DND-41 (cell line): Measurements from ENCODE around the gene ULBP2.
"Not testable (repeated sequence)": the region's sequence is repeated elsewhere in the genome, so short reads cannot be mapped to it uniquely, and the experiment has no call there.

Experiments used
- ATAC-seq: fragments of 200-7000 bp; cut with Tn5 transposase; 3 replicates; pipeline ENCODE4 v1.9.1; 2021; ENCODE audit warnings: low read depth; ENCODE audit not compliant: insufficient read depth
- DNase-seq: peaks from one replicate; pipeline ENCODE4 v3.0.0-alpha.2; 2020
- H2AFZ ChIP-seq: 2 replicates; pipeline ENCODE4 v1.6.0; 2012; ENCODE audit warnings: low read depth, low read length
- H3K27ac ChIP-seq: 2 replicates; pipeline ENCODE4 v1.5.1; 2012; ENCODE audit warnings: low read length, inconsistent platforms
- H3K27me3 ChIP-seq: fragments of 200-600 bp; sonication (generic); 2 replicates; pipeline ENCODE4 v1.6.0; 2012; ENCODE audit warnings: low read length, mild to moderate bottlenecking, inconsistent platforms; ENCODE audit not compliant: insufficient read depth, poor library complexity
- H3K36me3 ChIP-seq: 2 replicates; pipeline ENCODE4 v1.5.1; 2012; ENCODE audit warnings: low read length, inconsistent platforms; ENCODE audit not compliant: insufficient read depth
- H3K4me1 ChIP-seq: 2 replicates; pipeline ENCODE4 v1.5.1; 2012; ENCODE audit warnings: mild to moderate bottlenecking, low read length; ENCODE audit not compliant: insufficient read depth
- H3K4me2 ChIP-seq: 2 replicates; pipeline ENCODE4 v1.6.0; 2012; ENCODE audit warnings: mild to moderate bottlenecking, moderate library complexity, low read length, inconsistent platforms; ENCODE audit not compliant: insufficient read depth
- H3K4me3 ChIP-seq, 2 experiments: fragments of 200-600 bp in 1 of 2; shearing (Covaris generic) in 1 of 2; 2 replicates each; pipeline ENCODE4 v1.5.1; 2012 to 2016; ENCODE audit warnings: inconsistent platforms in 2 of 2, low read length in 2 of 2, mild to moderate bottlenecking in 2 of 2, low read depth in 1 of 2, moderate library complexity in 1 of 2
- H3K79me2 ChIP-seq: 2 replicates; pipeline ENCODE4 v1.6.0; 2012; ENCODE audit warnings: low read length, inconsistent platforms; ENCODE audit not compliant: insufficient read depth
- H3K9ac ChIP-seq: 2 replicates; pipeline ENCODE4 v1.6.0; 2012; ENCODE audit warnings: low read depth, mild to moderate bottlenecking, inconsistent platforms, low read length, moderate library complexity
- H3K9me3 ChIP-seq: 2 replicates; pipeline ENCODE4 v1.5.1; 2012; ENCODE audit warnings: low read length, moderate library complexity, mild to moderate bottlenecking, inconsistent platforms; ENCODE audit not compliant: insufficient read depth, severe bottlenecking
- H4K20me1 ChIP-seq: 2 replicates; pipeline ENCODE4 v1.6.0; 2012; ENCODE audit warnings: low read length; ENCODE audit not compliant: insufficient read depth
- CTCF ChIP-seq: IDR thresholded peaks from 2 replicates; pipeline ENCODE4 v1.5.1; 2012; ENCODE audit warnings: borderline replicate concordance, low read length, moderate library complexity, mild to moderate bottlenecking; ENCODE audit not compliant: poor library complexity, severe bottlenecking; ENCODE audit errors: extremely low read depth
- EZH2 ChIP-seq: IDR thresholded peaks from 3 replicates; pipeline ENCODE4 v1.6.1; 2012; ENCODE audit warnings: borderline replicate concordance, low read depth, mild to moderate bottlenecking, moderate library complexity, low read length, inconsistent platforms; ENCODE audit not compliant: severe bottlenecking

Gene ULBP2

GRCh38 chr6:149965194-149966020 lies 23.6 kb downstream of the ULBP2 start:
- no peak for TF ChIP-seq EZH2
- no peak for TF ChIP-seq CTCF
- no peaks in the 10 kb centered on the region for H3K79me2 ChIP-seq
- peaks cover 8% of the 10 kb centered on the region for H3K9me3 ChIP-seq
- H3K36me3 ChIP-seq: no peaks in the 10 kb centered on the region
- H3K27ac ChIP-seq: no peak overlapping the region
- no peak overlapping the region for H3K9ac ChIP-seq
- H2AFZ ChIP-seq: no peak overlapping the region
- H3K4me2 ChIP-seq: no peak overlapping the region
- no peaks in the 10 kb centered on the region for H3K27me3 ChIP-seq
- DNase-seq: no peak
- no peak for ATAC-seq
- H4K20me1 ChIP-seq: no peaks in the 10 kb centered on the region
- H3K4me1 ChIP-seq: peaks cover 19% of the 10 kb centered on the region
- H3K4me3 ChIP-seq: no peak overlapping the region

- H3K4me3 ChIP-seq, H3K36me3 ChIP-seq, H3K4me2 ChIP-seq, H4K20me1 ChIP-seq, H3K27me3 ChIP-seq, H3K27ac ChIP-seq, H3K9me3 ChIP-seq, H3K79me2 ChIP-seq, H2AFZ ChIP-seq, ATAC-seq, DNase-seq, H3K9ac ChIP-seq: not testable (repeated sequence)
- peaks cover 19% of the 10 kb centered on the region for H3K4me1 ChIP-seq
Observed at GRCh38 chr6:149966319-149966718, 24.5 kb downstream of the ULBP2 start.

- ATAC-seq: no peak
- H3K4me1 ChIP-seq: peaks cover 19% of the 10 kb centered on the region
- no peaks in the 10 kb centered on the region for H3K79me2 ChIP-seq
- no peak overlapping the region for H3K4me2 ChIP-seq
- TF ChIP-seq CTCF: no peak
- no peak overlapping the region for H3K27ac ChIP-seq
- peaks cover 8% of the 10 kb centered on the region for H3K9me3 ChIP-seq
- no peaks in the 10 kb centered on the region for H3K36me3 ChIP-seq
- no peaks in the 10 kb centered on the region for H4K20me1 ChIP-seq
- H3K27me3 ChIP-seq: no peaks in the 10 kb centered on the region
- H3K9ac ChIP-seq: no peak overlapping the region
- DNase-seq: no peak
- no peak overlapping the region for H3K4me3 ChIP-seq
- H2AFZ ChIP-seq: no peak overlapping the region
Observed at GRCh38 chr6:149967591-149967990, 25.8 kb downstream of the ULBP2 start.

- not testable (repeated sequence) for H3K4me2 ChIP-seq, H3K79me2 ChIP-seq, H3K27ac ChIP-seq, H3K9me3 ChIP-seq, H3K4me3 ChIP-seq, ATAC-seq, H2AFZ ChIP-seq, DNase-seq, H3K36me3 ChIP-seq, H3K27me3 ChIP-seq, H4K20me1 ChIP-seq, H3K9ac ChIP-seq
- H3K4me1 ChIP-seq: peaks cover 16% of the 10 kb centered on the region
Observed at GRCh38 chr6:149967999-149968398, 26.2 kb downstream of the ULBP2 start.

GRCh38 chr6:149968909-149969308 lies 27.1 kb downstream of the ULBP2 start:
- H3K9me3 ChIP-seq, H3K27ac ChIP-seq, DNase-seq, H3K27me3 ChIP-seq, H4K20me1 ChIP-seq, ATAC-seq, H3K9ac ChIP-seq, H2AFZ ChIP-seq, H3K4me3 ChIP-seq, H3K4me1 ChIP-seq, H3K36me3 ChIP-seq, H3K4me2 ChIP-seq, H3K79me2 ChIP-seq: not testable (repeated sequence)
